Measurements from ENCODE around the gene ADCK2.
"Not testable (repeated sequence)": the region's sequence is repeated elsewhere in the genome, so short reads cannot be mapped to it uniquely, and the experiment has no call there.

ADCK2 gene

GRCh38 chr7:140640727-140641523 lies 31.8 kb upstream of the ADCK2 start, which contains the start of gene DENND2A:
Gene DENND2A, minus strand, starts transcription at chr7:140640813. Its CDS starts 38,416 bp downstream, at chr7:140602397.
- H3K4me1 ChIP-seq (ENCODE audit: insufficient read depth, low read length) = peaks cover 30% of the 10 kb centered on the region
- no peaks in the 10 kb centered on the region for H3K9me3 ChIP-seq (ENCODE audit: control insufficient read depth, insufficient read depth, low read length)
- H3K9ac ChIP-seq (ENCODE audit: low read depth, low read length) = peak within 1 kb of the TSS; percentile 68
- H3K36me3 ChIP-seq (ENCODE audit: insufficient read depth, low read length) = no peaks in the 10 kb centered on the region; the same call in 1 of the 2 replicates

DNA sequence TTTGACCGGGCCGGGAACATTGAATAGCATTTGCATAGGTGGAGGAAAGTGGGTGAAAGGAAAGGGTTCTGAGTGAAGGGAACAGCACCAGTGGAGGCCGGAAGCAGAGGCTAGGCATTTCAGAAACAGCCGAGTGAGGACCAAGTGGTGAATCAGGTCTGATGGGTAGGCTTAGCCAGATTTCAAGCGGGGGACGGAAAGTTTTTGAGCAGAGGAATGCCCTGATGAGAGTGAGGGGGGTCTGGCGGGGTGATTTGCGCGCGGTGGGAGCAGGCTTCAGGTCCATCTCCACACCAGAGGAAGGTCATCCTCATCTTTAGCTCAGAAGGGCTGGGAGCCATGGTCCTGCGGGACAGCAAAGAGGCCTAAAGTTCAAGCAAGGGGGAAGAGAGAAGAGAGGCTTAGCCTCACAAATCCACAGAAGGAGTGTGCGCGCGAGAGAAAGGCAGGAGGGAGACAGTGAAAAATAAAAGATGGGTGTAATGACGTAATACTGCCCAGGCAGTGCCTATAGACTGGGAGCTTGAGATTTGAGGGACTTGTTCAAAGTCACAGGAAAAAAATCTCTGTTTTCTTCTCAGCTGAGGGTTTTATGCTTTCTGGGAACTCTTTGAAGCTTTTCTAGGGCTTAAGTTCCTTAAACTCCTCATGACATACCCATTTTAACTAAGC lies 31.1 kb upstream of the ADCK2 start:
- peak overlapping the region; percentile 68 for H3K9ac ChIP-seq (ENCODE audit: low read depth, low read length)

DNA sequence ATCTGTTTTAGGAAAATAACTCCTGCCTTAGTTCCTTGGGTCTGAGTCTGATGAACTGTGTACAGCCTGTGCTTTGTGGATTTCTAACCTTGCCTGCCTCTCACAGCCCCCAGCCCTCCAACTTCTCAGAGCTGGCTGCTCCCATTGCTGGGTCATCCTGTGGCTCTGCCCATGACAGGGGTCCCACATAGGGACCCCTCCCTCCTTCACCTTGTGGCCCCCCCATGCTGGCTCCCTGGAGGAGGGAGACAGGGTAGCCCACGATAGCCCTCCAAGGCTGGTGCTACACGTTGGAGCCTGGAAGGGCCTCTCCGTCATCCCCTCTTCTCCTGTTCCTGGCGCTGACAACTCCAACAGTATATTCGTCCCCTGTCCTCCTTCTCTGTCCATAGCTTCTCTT lies 29.3 kb upstream of the ADCK2 start:
- Histone ChIP-seq H3K4me1 (ENCODE audit: insufficient read depth, low read length) (peaks cover 11% of the 10 kb centered on the region), H3K36me3 (ENCODE audit: insufficient read depth, low read length) (no peaks in the 10 kb centered on the region), H3K9me3 (ENCODE audit: control insufficient read depth, insufficient read depth, low read length) (no peaks in the 10 kb centered on the region), H3K9ac (ENCODE audit: low read depth, low read length) (no peak overlapping the region)

More for the DNA sequence above, 31.1 kb upstream of the ADCK2 start:
- Histone ChIP-seq H3K4me1 (ENCODE audit: insufficient read depth, low read length) (peaks cover 23% of the 10 kb centered on the region), H3K9me3 (ENCODE audit: control insufficient read depth, insufficient read depth, low read length) (no peaks in the 10 kb centered on the region), H3K36me3 (ENCODE audit: insufficient read depth, low read length) (no peaks in the 10 kb centered on the region; the same call in 1 of the 2 replicates)

DNA sequence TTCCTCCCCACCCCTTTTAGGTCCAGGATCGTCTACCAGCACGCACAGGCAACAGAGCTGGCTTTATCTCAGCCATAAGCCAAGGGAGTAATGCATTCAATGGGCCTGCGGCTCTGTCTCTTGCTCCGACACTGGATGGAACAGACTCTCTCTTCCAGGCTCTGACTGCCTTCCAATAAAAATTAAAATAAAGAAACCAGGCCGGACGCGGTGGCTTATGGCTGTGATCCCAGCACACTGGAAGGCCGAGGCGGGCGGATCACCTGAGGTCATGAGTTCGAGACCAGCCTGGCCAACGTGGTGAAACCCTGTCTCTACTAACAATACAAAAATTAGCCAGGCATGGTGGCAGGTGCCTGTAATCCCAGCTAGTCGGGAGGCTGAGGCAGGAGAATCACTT lies 28.0 kb upstream of the ADCK2 start:
- not testable (repeated sequence) for H3K36me3 ChIP-seq (ENCODE audit: insufficient read depth, low read length); H3K9ac ChIP-seq (ENCODE audit: low read depth, low read length); H3K9me3 ChIP-seq (ENCODE audit: control insufficient read depth, insufficient read depth, low read length); H3K4me1 ChIP-seq (ENCODE audit: insufficient read depth, low read length)

GRCh38 chr7:140645166-140645900 lies 27.4 kb upstream of the ADCK2 start:
- Histone ChIP-seq H3K9me3 (ENCODE audit: control insufficient read depth, insufficient read depth, low read length) (no peaks in the 10 kb centered on the region), H3K9ac (ENCODE audit: low read depth, low read length) (no peak overlapping the region), H3K36me3 (ENCODE audit: insufficient read depth, low read length) (no peaks in the 10 kb centered on the region), H3K4me1 (ENCODE audit: insufficient read depth, low read length) (peaks cover 9% of the 10 kb centered on the region; the same call in 1 of the 2 replicates)

DNA sequence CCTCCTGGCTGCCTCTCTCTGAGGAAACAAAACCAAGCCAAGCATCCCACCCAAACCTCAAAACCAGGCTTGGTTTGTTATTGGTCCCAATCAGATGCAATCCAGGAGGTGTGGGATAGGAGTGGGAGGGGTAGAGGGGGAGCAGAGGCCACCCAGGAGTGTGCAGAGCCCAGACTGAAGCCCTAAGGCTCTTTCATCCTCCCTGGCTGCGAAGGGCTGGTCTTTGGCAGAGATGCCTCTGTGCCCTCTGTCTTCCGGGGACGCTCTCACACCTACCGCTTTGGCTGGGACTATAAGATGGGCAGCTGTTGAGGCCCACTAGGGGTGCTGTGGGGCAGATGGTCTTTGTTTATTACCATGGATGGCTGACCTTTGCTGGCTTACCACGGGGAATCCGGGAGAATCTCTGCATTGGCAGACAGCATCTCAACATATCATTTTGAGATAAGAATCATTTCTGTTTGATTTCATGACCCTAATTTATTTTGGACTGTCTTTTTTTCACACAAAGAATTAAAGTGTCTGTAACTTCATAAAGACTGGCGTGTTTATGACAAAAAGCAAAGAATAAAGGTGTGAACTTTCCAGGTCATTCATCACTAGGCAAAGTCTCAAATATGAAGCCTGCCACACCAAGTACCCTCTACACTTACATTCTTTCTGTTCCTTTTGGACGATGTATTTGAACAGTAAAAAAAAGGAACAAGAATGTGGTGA lies 25.7 kb upstream of the ADCK2 start:
- Histone ChIP-seq H3K36me3 (ENCODE audit: insufficient read depth, low read length) (no peaks in the 10 kb centered on the region), H3K9ac (ENCODE audit: low read depth, low read length) (no peak overlapping the region), H3K9me3 (ENCODE audit: control insufficient read depth, insufficient read depth, low read length) (no peaks in the 10 kb centered on the region), H3K4me1 (ENCODE audit: insufficient read depth, low read length) (peaks cover 11% of the 10 kb centered on the region; the same call in 1 of the 2 replicates)

DNA sequence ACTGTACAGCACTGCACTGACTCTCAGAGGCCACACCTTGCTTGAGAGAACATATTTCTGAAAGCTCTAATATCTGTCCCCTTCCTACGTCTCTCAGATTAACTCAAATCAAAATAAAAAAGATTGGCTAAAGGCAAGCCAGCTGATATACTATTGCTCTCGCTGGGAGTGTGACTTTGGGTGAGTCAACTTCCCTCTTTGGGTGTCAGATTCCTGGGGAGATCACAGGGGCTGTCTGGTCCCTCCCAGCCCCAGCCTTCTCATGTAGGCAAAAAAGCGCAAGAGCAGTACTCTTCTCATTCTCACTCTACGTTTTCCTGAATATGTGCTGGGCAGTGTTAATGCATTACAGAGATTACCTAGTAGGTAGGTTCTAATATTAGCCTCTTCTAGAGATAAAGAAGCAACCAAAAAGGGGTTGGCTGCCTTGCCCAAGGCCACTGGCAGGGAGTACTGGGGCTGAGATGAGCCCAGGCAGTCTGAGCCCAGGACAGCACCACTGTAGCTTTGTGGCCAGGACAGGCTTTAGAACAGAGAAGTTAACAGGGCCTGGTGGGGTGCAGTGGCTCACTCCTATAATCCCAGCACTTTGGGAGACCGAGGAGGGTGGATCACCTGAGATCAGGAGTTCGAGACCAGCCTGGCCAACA lies 23.1 kb upstream of the ADCK2 start:
- Histone ChIP-seq H3K9ac (ENCODE audit: low read depth, low read length) (no peak overlapping the region), H3K4me1 (ENCODE audit: insufficient read depth, low read length) (peaks cover 13% of the 10 kb centered on the region; the same call in 1 of the 2 replicates), H3K9me3 (ENCODE audit: control insufficient read depth, insufficient read depth, low read length) (no peaks in the 10 kb centered on the region), H3K36me3 (ENCODE audit: insufficient read depth, low read length) (no peaks in the 10 kb centered on the region)

DNA sequence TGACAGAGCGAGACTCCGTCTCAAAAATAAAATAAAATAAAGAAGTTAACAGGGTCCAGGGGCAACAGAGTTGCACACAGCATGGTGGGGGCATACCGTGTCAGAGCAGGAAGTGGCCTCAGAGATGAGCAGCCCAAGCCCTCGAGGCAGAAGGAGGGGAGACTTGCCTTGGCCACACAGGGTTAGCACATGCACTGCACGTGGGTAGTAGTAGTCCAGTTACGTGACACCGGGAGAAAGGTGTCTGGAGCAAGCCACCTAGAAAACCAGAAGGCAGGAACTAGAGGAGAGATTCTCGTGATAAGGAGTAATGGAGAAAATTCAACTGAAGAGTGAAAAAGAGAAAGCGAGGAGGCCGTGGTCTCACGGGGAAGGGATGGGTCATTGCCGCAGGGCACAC lies 22.4 kb upstream of the ADCK2 start:
- no peaks in the 10 kb centered on the region for H3K9me3 ChIP-seq (ENCODE audit: control insufficient read depth, insufficient read depth, low read length)
- H3K9ac ChIP-seq (ENCODE audit: low read depth, low read length) = no peak overlapping the region
- no peaks in the 10 kb centered on the region for H3K36me3 ChIP-seq (ENCODE audit: insufficient read depth, low read length)
- peaks cover 13% of the 10 kb centered on the region; the same call in 1 of the 2 replicates for H3K4me1 ChIP-seq (ENCODE audit: insufficient read depth, low read length)

DNA sequence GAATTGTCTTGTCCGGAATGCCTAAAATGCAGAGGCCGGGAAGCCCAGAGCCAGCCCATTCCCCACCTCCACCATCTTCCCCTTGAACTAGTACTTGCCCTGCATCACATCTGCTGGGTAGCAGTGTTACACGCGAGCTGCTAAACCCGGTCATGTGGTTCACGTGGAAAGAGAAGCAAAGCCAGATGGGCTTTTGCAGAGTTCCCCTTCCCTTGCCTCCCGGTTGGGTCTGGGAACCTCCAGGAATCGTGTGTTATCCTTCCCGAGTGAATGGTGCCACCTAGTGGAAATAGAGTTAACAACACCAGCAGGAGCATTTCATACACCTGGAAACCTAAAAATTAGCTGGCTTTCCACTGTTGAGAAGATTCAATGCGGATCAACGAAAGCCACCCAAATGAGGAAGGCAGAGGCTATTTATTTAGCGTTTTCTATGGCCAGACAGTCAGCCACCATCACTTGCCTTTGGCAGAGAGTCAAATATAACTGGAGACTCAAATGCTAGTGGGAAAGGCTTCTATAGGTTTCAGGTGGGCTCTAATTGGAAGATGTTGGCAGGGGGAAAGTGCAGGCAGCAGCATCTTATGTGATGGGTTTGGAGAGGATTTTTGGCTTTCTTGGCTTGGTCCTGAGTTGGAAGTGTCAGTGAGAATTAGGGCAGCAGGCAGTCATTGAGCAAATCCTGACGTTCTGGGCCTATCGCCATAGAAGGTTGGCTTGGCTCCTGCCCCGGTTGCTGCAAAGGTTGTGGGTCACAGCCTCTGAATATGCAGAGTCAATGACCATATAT lies 19.2 kb upstream of the ADCK2 start:
- H3K4me1 ChIP-seq (ENCODE audit: insufficient read depth, low read length) = peaks cover 16% of the 10 kb centered on the region; the same call in 1 of the 2 replicates
- no peak overlapping the region for H3K9ac ChIP-seq (ENCODE audit: low read depth, low read length)
- H3K9me3 ChIP-seq (ENCODE audit: control insufficient read depth, insufficient read depth, low read length) = no peaks in the 10 kb centered on the region
- H3K36me3 ChIP-seq (ENCODE audit: insufficient read depth, low read length) = no peaks in the 10 kb centered on the region

DNA sequence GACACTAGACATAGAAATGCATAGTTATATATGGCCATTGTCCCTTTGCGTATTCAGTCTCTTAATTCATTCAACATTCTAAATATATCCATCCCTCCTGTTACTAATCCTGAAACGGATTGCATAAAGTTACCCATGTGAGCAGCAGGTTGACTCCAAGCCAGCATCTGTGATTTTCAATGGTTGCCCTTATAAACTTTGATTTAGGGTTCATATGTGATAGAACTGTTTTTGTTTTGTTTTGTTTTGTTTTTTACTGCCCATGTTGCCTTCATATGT lies 18.7 kb upstream of the ADCK2 start:
- Histone ChIP-seq H3K9me3 (ENCODE audit: control insufficient read depth, insufficient read depth, low read length) (no peaks in the 10 kb centered on the region), H3K9ac (ENCODE audit: low read depth, low read length) (no peak overlapping the region), H3K4me1 (ENCODE audit: insufficient read depth, low read length) (peaks cover 16% of the 10 kb centered on the region; the same call in 1 of the 2 replicates), H3K36me3 (ENCODE audit: insufficient read depth, low read length) (no peaks in the 10 kb centered on the region)

GRCh38 chr7:140654661-140655060 lies 18.1 kb upstream of the ADCK2 start:
- no peaks in the 10 kb centered on the region for H3K9me3 ChIP-seq (ENCODE audit: control insufficient read depth, insufficient read depth, low read length)

DNA sequence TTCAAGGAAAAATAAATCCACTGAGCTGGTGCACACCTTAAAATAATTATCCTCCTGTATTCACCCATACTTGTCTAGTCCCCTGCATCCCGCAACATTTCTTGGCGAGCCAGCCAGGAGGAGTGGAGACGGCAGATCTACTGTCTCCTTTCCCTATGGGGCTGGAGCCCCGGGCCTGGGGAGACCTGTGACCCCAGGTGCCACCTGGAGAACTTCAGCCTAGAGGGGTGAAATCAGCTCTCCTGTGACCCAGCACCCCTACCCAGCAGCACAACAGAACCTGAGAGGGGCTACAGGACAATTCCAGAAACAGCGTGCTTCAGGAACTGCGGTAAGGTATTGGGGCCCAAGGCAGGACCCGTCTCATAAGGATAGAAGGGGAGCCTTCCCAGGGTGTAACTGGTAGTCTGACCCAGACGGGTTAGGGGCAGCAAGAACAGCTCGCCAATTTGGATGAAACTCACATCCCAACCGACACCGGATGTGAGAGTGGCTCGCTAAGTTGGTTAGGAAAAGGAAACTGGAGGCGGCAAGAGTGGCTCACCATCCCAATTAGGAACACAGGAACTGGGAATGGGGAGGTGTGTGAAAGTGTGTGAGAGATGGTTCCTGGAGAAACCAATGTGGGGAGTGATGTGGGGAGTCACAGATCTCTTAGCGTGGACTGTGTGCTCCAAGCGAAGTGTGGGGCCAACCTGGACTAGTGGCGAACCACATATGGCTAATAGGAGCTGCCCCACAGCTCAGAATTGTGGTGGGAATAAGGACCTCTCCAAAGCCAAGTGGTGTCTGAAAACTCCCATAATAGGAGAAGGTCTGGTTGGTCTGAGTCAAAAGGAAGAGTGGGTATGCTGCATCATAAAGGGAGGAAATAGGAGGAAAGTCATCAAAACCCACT lies 17.0 kb upstream of the ADCK2 start:
- no peak overlapping the region for H3K9ac ChIP-seq (ENCODE audit: low read depth, low read length)
- peaks cover 10% of the 10 kb centered on the region; the same call in 1 of the 2 replicates for H3K4me1 ChIP-seq (ENCODE audit: insufficient read depth, low read length)
- no peaks in the 10 kb centered on the region for H3K36me3 ChIP-seq (ENCODE audit: insufficient read depth, low read length)
- no peaks in the 10 kb centered on the region for H3K9me3 ChIP-seq (ENCODE audit: control insufficient read depth, insufficient read depth, low read length)

More at GRCh38 chr7:140654661-140655060, 18.1 kb upstream of the ADCK2 start:
- Histone ChIP-seq H3K4me1 (ENCODE audit: insufficient read depth, low read length) (peaks cover 12% of the 10 kb centered on the region; the same call in 1 of the 2 replicates), H3K9ac (ENCODE audit: low read depth, low read length) (no peak overlapping the region), H3K36me3 (ENCODE audit: insufficient read depth, low read length) (no peaks in the 10 kb centered on the region)

Measured in ES-I3 (cell line).